ENCODE data around the gene SMIM23. TPM values are rescaled to one million over a fixed set of nuclear protein-coding genes. Genes with fewer than 3 reads are reported as not detected.
"Not testable (repeated sequence)": the region's sequence is repeated elsewhere in the genome, so short reads cannot be mapped to it uniquely, and the experiment has no call there.

The SMIM23 gene
- polyA plus RNA-seq, 2 of the 4 experiments (the other 2 are of a cell fraction): not detected

DNA sequence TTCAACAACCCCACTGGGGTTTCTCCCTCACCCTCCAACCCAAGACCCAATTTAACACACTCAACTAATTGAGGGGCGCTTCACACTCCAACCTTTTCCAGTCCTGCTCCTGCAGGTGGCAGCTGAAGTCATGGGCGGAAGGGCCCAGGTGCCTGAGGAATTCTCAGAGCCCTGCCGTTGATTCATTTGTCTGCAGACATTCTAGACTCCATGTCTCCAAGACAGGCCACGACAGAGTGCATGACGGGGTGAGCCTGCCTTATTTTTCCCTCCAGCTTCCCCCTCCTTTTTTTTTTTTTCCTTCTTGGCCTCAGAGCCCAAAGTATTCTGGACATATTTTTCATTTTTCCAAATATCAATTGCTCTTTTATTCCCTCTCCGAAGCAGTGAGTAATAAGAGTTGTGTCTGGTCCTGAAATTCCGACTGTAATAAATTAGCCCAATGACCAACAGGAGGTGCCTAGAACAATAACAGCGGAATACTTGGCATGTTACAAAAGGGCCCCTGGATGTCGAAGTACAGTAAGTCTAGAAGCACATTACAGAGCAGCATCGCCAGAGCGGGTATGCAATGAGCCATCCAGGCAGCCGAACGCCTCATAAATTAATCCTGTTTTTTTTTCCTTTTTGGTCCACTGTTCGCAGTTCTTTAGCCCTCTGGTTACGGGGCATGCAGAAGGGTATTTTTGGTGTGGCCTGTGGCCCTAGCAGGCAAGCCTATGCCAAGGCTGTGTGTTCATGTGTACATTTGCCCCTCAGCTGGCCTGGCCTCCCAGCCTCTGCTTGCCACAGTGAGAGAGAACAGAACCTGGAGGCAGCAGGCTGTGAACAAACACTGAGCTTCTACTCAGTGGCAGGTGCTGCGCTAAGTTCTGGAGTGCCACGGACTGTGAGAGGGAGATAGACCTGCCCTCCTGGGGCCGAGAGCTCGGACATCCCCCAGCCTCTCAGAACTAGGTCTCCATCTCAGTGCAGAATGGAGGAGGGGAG is 8.6 kb upstream of the SMIM23 start:
- ATAC-seq (no peak; a peak in 2 of 6 replicates), FAIRE-seq (no peak), DNase-seq (ENCODE audit: low read depth in 1 of 2, low spot score in 1 of 2) (no peak)
- H3K4me2 ChIP-seq: no peak overlapping the region
- WGBS (ENCODE audit: missing lambda C conversion rate): 66% methylated on average over 19 of the region's 19 CpGs
- ChIA-PET POLR2A (no interaction called here), CTCF (interaction anchor here (0.6 kb wide), 1 partner anchor 11 kb away, joined by 3 read pairs; no protein-coding TSS in a partner anchor)
- H3K4me1 ChIP-seq: peaks cover 1% of the 10 kb centered on the region; the same call in 1 of the 3 replicates
- no peak for TF ChIP-seq CEBPB (IDR thresholded peaks at IDR 0.05)
- TF ChIP-seq POLR2AphosphoS2 (conservative IDR thresholded peaks at IDR 0.05; ENCODE audit: low read length): no peak
- TF ChIP-seq, protein P1, sequence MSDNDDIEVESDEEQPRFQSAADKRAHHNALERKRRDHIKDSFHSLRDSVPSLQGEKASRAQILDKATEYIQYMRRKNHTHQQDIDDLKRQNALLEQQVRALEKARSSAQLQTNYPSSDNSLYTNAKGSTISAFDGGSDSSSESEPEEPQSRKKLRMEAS (IDR thresholded peaks at IDR 0.05): no peak
- TF ChIP-seq, protein P2, sequence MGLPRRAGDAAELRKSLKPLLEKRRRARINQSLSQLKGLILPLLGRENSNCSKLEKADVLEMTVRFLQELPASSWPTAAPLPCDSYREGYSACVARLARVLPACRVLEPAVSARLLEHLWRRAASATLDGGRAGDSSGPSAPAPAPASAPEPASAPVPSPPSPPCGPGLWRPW (IDR thresholded peaks at IDR 0.05): no peak
- TF ChIP-seq ZC3H11A (IDR thresholded peaks at IDR 0.05): no peak
- TF ChIP-seq SMC3 (IDR thresholded peaks at IDR 0.05): no peak
- TF ChIP-seq EP300 (IDR thresholded peaks at IDR 0.05): no peak
- no peak for TF ChIP-seq HDAC2 (IDR thresholded peaks at IDR 0.05)
- TF ChIP-seq KDM1A (IDR thresholded peaks at IDR 0.05; ENCODE audit: low read depth): no peak
- TF ChIP-seq RCOR1 (IDR thresholded peaks at IDR 0.05; ENCODE audit: low read depth, low read length): no peak
- TF ChIP-seq RARB (CRISPR knock-in tag; IDR thresholded peaks at IDR 0.05): no peak
- TF ChIP-seq, protein P3, sequence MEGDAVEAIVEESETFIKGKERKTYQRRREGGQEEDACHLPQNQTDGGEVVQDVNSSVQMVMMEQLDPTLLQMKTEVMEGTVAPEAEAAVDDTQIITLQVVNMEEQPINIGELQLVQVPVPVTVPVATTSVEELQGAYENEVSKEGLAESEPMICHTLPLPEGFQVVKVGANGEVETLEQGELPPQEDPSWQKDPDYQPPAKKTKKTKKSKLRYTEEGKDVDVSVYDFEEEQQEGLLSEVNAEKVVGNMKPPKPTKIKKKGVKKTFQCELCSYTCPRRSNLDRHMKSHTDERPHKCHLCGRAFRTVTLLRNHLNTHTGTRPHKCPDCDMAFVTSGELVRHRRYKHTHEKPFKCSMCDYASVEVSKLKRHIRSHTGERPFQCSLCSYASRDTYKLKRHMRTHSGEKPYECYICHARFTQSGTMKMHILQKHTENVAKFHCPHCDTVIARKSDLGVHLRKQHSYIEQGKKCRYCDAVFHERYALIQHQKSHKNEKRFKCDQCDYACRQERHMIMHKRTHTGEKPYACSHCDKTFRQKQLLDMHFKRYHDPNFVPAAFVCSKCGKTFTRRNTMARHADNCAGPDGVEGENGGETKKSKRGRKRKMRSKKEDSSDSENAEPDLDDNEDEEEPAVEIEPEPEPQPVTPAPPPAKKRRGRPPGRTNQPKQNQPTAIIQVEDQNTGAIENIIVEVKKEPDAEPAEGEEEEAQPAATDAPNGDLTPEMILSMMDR (IDR thresholded peaks at IDR 0.05): no peak
- no peak for TF ChIP-seq EHMT2 (IDR thresholded peaks at IDR 0.05; ENCODE audit: low read depth)
- TF ChIP-seq POLR2A (IDR thresholded peaks at IDR 0.05; ENCODE audit: low read length): no peak
- H3K27ac ChIP-seq: no peak overlapping the region
- no peaks in the 10 kb centered on the region for H3K9me3 ChIP-seq
- no peak overlapping the region for H3K4me3 ChIP-seq

DNA sequence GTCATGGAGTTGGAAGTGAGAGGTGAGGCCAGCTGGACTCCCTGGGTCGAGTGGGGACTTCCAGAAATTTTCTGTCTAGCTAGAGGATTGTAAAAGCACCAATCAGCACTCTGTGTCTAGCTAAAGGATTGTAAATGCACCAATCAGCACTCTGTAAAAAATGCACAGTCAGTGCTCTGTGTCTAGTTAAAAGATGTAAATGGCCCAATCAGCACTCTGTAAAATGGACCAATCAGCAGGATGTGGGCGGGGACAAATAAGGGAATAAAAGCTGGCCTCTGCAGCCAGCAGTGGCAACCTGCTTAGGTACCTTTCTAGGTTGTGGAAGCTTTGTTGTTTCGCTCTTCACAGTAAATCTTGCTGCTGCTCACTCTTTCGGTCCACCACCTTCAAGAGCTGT is 3.9 kb upstream of the SMIM23 start:
- DNase-seq (ENCODE audit: low read depth in 1 of 2, low spot score in 1 of 2): peak in 1 of 2 experiments; percentile 10
- peak in 1 of 2 experiments; percentile 27; a peak in 2 of 6 replicates for ATAC-seq
- WGBS (ENCODE audit: missing lambda C conversion rate): 56% methylated on average over 4 of the region's 4 CpGs
- Histone ChIP-seq H3K4me1 (peaks cover 16% of the 10 kb centered on the region), H3K27ac (peak overlapping the region in 1 of 2 experiments; percentile 35; a peak in 2 of 6 replicates)
- CTCF ChIA-PET: interaction anchor here (0.6 to 1.4 kb wide), 3 partner anchors 13 to 1919 kb away, joined by 3 read pairs; no protein-coding TSS in a partner anchor
- POLR2A ChIA-PET, H3K4me2 ChIP-seq, H3K4me3 ChIP-seq, FAIRE-seq, H3K9me3 ChIP-seq: not testable (repeated sequence)
- TF ChIP-seq MAFK (IDR thresholded peaks at IDR 0.05; ENCODE audit: partially characterized antibody): peak; percentile 87

DNA sequence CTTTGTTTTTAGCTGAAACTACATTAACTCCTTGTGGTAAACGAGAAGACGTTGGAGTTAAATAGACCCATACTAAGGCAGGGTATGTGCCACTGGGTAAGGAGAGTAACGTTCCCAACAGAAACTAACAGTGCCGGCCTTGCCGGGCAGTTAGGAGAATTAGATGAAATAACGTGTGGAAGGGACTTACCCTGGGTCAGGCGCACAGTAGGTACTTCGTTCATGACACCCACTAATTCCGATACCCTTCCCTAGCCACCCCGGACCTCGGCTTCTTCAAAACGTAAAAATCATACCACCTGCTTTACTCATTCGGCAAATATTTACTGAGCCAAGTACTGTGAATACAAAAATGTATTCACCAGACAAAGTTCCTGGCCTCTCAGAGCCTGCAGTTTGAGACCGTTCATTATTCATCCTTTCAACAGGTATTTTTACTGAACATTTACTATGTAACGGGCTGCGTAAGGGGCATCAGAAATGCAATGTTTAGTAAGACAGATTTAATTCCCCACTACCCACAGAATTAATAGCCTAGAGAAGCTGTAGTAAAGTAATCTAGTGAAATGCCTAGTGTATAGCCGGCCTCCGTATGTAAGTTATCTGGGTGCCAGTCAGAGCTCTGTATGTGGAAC is 3.2 kb upstream of the SMIM23 start:
- 30% methylated on average over 18 of the region's 18 CpGs for WGBS (ENCODE audit: missing lambda C conversion rate)
- peak overlapping the region; percentile 66 for H3K4me2 ChIP-seq
- no peak for FAIRE-seq
- POLR2A ChIA-PET: no interaction called here
- peak in 1 of 2 experiments; percentile 16 for DNase-seq (ENCODE audit: low read depth in 1 of 2, low spot score in 1 of 2)
- no peaks in the 10 kb centered on the region for H3K9me3 ChIP-seq
- H3K4me1 ChIP-seq: peaks cover 16% of the 10 kb centered on the region
- CTCF ChIA-PET: no interaction called here
- no peak overlapping the region for H3K4me3 ChIP-seq
- TF ChIP-seq, protein P3 (IDR thresholded peaks at IDR 0.05): no peak
- TF ChIP-seq JUNB (IDR thresholded peaks at IDR 0.05): peak; percentile 36; the same call in 1 of the 2 replicates
- peak; percentile 40 to 69; a peak in 3 of 6 replicates for ATAC-seq
- peak overlapping the region in 1 of 2 experiments; percentile 41; a peak in 3 of 6 replicates for H3K27ac ChIP-seq

All from A549 (cell line).